ENCODE results near the gene PCF11. TPM values are rescaled to one million over a fixed set of nuclear protein-coding genes. Genes with fewer than 3 reads are reported as not detected.

Gene PCF11
- total and polyA plus RNA-seq, 2 of the 4 experiments (the other 2 are of a cell fraction), result 19.2 to 26.7 TPM

GRCh38 chr11:83153764-83154163 is 3.2 kb upstream of the PCF11 start:
- Histone ChIP-seq H2AK9ac (replicated peaks; ENCODE audit: low read depth, low read length, poor library complexity) (no peak overlapping the region), H4K5ac (ENCODE audit: low read depth, low read length) (no peak overlapping the region), H3K4ac (ENCODE audit: low read depth, low read length) (no peak overlapping the region), H3K27ac (ENCODE audit: insufficient read depth, low read length) (no peak overlapping the region), H2AFZ (replicated peaks; ENCODE audit: low read length, poor library complexity) (no peak overlapping the region), H3K27me3 (ENCODE audit: control insufficient read depth, insufficient read depth, low read length) (no peaks in the 10 kb centered on the region), H4K20me1 (ENCODE audit: insufficient read depth, low read length) (peaks cover 17% of the 10 kb centered on the region), H3K23ac (ENCODE audit: low read depth, low read length) (no peak overlapping the region), H4K8ac (ENCODE audit: low read depth in 2 of 2, low read length in 2 of 2) (no peak overlapping the region), H2BK15ac (ENCODE audit: low read depth, low read length) (no peak overlapping the region), H3K9me3 (ENCODE audit: control insufficient read depth, insufficient read depth, low read length) (no peaks in the 10 kb centered on the region), H3K18ac (ENCODE audit: low read depth, low read length) (no peak overlapping the region), H2AK5ac (ENCODE audit: low read depth, low read length) (no peak overlapping the region), H3K9ac (ENCODE audit: low read depth, low read length) (no peak overlapping the region), H3K56ac (ENCODE audit: extremely low read depth, insufficient read depth, low read length) (no peak overlapping the region), H3K4me1 (ENCODE audit: control insufficient read depth, insufficient read depth, low read length) (no peaks in the 10 kb centered on the region), H3K4me3 (ENCODE audit: insufficient read depth, low read depth, low read length) (no peak overlapping the region), H3K79me1 (ENCODE audit: low read depth in 1 of 2, low read length in 2 of 2) (no peaks in the 10 kb centered on the region), H3K14ac (replicated peaks; ENCODE audit: low read depth, low read length) (no peak overlapping the region), H4K91ac (ENCODE audit: insufficient read depth, low read depth, low read length) (no peak overlapping the region), H3K9me1 (ENCODE audit: insufficient read depth, low read length) (no peaks in the 10 kb centered on the region), H2BK5ac (ENCODE audit: low read depth, low read length, poor library complexity, severe bottlenecking) (no peak overlapping the region), H3K36me3 (ENCODE audit: control insufficient read depth, insufficient read depth, low read length) (no peaks in the 10 kb centered on the region), H2BK120ac (ENCODE audit: low read depth, low read length) (no peak overlapping the region), H3K4me2 (ENCODE audit: low read depth, low read length) (no peak overlapping the region), H2BK20ac (ENCODE audit: low read depth, low read length) (no peak overlapping the region)
- BruUV-seq (replicated peaks), result no TSS peak
- TF ChIP-seq RAD21 (IDR thresholded peaks at IDR 0.05; ENCODE audit: low read length) (no peak), MXI1 (IDR thresholded peaks at IDR 0.05; ENCODE audit: borderline replicate concordance, low read depth, low read length) (no peak), MAZ (IDR thresholded peaks at IDR 0.05; ENCODE audit: borderline replicate concordance, low read depth, low read length) (no peak), POLR2A (IDR thresholded peaks at IDR 0.05; ENCODE audit: low read depth, low read length) (no peak), RFX5 (IDR thresholded peaks at IDR 0.05; ENCODE audit: low read depth, low read length) (no peak), MAFK (IDR thresholded peaks at IDR 0.05; ENCODE audit: low read depth, low read length) (no peak), SMC3 (IDR thresholded peaks at IDR 0.05; ENCODE audit: low read depth, low read length) (no peak), USF2 (IDR thresholded peaks at IDR 0.05; ENCODE audit: low read depth, low read length) (no peak), RCOR1 (IDR thresholded peaks at IDR 0.05; ENCODE audit: insufficient replicate concordance, low read length) (no peak), FOS (IDR thresholded peaks at IDR 0.05; ENCODE audit: low read depth, low read length) (no peak), BHLHE40 (IDR thresholded peaks at IDR 0.05; ENCODE audit: low read depth, low read length) (no peak)
- TF ChIP-seq, protein P1, sequence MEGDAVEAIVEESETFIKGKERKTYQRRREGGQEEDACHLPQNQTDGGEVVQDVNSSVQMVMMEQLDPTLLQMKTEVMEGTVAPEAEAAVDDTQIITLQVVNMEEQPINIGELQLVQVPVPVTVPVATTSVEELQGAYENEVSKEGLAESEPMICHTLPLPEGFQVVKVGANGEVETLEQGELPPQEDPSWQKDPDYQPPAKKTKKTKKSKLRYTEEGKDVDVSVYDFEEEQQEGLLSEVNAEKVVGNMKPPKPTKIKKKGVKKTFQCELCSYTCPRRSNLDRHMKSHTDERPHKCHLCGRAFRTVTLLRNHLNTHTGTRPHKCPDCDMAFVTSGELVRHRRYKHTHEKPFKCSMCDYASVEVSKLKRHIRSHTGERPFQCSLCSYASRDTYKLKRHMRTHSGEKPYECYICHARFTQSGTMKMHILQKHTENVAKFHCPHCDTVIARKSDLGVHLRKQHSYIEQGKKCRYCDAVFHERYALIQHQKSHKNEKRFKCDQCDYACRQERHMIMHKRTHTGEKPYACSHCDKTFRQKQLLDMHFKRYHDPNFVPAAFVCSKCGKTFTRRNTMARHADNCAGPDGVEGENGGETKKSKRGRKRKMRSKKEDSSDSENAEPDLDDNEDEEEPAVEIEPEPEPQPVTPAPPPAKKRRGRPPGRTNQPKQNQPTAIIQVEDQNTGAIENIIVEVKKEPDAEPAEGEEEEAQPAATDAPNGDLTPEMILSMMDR (conservative IDR thresholded peaks at IDR 0.05; ENCODE audit: low read depth, low read length), result no peak
- in situ Hi-C loops (cut with MboI; ENCODE audit: low sequenced_read_pairs) (no loop called here), dilution Hi-C loops (cut with HindIII; ENCODE audit: low sequenced_read_pairs, unreplicated experiment) (loop anchor here (25.0 kb wide), 1 partner anchor 91 kb away; the partner anchor contains the start of gene RAB30), intact Hi-C loops (cut with micrococcal nuclease) (no loop called here)
- no CpG with 5 or more reads among the region's 6 CpGs for WGBS, 2 experiments (ENCODE audit: extremely low coverage in 2 of 2, insufficient read length in 1 of 2)
- CTCF ChIA-PET, result no interaction called here
- no peak for DNase-seq
- POLR2A ChIA-PET (ENCODE audit: unreplicated experiment), result no interaction called here
- ATAC-seq (ENCODE audit: low read depth), result no peak

Measured in IMR-90 (cell line).